SU-DHL-6 (cell line): ENCODE data around the gene ARHGEF11.

ENCODE experiments used
- EZH2phosphoT487 ChIP-seq: fragments of 200-600 bp; sonication (generic), shearing (Covaris generic); conservative IDR thresholded peaks from 2 replicates; pipeline ENCODE4 v1.6.1; 2018; ENCODE audit warnings: mild to moderate bottlenecking, antibody characterized with exemption, low read length, moderate library complexity, mixed read lengths
- TF ChIP-seq, protein P1 (sequence below): fragments of 200-600 bp; sonication (generic); IDR thresholded peaks from one replicate; pipeline ENCODE4 v1.5.1; 2017; ENCODE audit warnings: antibody characterized with exemption, mild to moderate bottlenecking, low read length, moderate library complexity; ENCODE audit not compliant: insufficient read depth, poor library complexity, severe bottlenecking

DNA sequence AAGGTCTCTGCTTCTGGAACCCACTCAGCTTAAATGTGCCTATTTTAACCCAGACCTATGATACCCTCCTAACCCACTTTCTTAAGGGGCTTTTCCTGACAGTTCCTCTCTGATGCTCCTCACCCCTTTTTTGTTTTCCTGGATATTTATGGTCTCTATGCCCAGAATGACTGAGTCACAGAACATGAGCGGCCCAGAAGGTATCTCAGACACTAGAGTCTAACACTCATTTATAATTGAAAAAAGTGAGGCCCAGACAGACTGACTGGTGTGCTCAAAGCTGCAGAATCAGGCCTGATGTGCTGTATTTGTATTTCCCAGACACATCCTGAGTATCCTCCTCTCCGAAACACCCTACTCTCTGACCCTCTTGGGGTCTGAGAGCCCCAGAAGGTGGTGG lies 81.1 kb downstream of the ARHGEF11 start:
- TF ChIP-seq, protein P1, sequence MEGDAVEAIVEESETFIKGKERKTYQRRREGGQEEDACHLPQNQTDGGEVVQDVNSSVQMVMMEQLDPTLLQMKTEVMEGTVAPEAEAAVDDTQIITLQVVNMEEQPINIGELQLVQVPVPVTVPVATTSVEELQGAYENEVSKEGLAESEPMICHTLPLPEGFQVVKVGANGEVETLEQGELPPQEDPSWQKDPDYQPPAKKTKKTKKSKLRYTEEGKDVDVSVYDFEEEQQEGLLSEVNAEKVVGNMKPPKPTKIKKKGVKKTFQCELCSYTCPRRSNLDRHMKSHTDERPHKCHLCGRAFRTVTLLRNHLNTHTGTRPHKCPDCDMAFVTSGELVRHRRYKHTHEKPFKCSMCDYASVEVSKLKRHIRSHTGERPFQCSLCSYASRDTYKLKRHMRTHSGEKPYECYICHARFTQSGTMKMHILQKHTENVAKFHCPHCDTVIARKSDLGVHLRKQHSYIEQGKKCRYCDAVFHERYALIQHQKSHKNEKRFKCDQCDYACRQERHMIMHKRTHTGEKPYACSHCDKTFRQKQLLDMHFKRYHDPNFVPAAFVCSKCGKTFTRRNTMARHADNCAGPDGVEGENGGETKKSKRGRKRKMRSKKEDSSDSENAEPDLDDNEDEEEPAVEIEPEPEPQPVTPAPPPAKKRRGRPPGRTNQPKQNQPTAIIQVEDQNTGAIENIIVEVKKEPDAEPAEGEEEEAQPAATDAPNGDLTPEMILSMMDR, result no peak
- no peak for TF ChIP-seq EZH2phosphoT487
